ENCODE data around the gene ANKS1A. TPM values are rescaled to one million over a fixed set of nuclear protein-coding genes. Genes with fewer than 3 reads are reported as not detected.
A peak's percentile ranks its signal among the peaks of the same experiment; 100 is the strongest.

ANKS1A gene
- total and polyA plus RNA-seq, 12 donors = 7.1 to 36.3 (median 29.9) TPM

DNA sequence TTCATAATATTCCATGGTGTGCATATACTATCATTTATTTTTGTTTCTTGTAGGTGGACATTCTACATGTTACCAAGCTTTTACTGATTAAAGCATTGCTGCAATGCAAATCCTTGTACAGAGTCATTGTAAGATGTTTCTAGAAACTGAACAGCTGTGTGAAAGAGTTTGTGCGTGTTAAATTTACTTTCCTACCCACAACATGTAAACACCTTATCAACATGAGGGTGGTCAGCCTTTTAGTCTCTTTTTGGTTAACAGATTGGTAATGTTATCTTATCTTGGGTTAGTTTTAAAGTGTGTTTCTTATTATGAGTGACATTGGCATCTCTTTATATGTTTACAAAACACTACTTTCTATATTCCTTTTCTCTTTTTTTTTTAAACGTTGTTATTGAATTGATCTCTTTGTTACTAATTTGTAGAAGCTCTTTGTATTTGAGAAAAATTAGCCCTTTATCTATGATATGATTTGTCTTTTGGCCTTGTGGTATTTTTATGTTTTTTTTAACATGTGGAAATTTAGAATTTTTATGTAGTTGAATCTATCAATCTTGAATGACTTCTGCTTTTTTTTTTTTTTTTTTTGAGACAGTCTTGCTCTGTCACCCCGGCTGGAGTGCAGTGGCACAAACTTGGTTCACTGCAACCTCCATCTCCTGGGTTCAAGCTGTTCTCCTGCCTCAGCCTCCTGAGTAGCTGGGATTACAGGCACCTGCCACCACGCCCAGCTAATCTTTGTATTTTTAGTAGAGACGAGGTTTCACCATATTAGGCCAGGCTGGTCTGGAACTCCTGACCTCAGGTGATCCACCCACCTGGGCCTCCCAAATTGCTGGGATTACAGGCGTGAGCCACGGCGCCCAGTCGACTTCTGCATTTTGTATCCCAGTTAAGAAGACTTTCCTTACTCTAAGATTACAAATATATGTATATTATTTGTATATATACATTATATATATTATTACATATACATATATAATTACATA, 140.0 kb downstream of the ANKS1A start:
- 87 to 91% methylated on average over 9 of the region's 9 CpGs for WGBS, 2 donors
- peaks cover 11 to 88% (median 77%) of the 10 kb centered on the region in 9 donors for H3K4me1 ChIP-seq
- TF ChIP-seq, protein P1, sequence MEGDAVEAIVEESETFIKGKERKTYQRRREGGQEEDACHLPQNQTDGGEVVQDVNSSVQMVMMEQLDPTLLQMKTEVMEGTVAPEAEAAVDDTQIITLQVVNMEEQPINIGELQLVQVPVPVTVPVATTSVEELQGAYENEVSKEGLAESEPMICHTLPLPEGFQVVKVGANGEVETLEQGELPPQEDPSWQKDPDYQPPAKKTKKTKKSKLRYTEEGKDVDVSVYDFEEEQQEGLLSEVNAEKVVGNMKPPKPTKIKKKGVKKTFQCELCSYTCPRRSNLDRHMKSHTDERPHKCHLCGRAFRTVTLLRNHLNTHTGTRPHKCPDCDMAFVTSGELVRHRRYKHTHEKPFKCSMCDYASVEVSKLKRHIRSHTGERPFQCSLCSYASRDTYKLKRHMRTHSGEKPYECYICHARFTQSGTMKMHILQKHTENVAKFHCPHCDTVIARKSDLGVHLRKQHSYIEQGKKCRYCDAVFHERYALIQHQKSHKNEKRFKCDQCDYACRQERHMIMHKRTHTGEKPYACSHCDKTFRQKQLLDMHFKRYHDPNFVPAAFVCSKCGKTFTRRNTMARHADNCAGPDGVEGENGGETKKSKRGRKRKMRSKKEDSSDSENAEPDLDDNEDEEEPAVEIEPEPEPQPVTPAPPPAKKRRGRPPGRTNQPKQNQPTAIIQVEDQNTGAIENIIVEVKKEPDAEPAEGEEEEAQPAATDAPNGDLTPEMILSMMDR (IDR thresholded peaks at IDR 0.05) = no peak
- no peak for ATAC-seq
- intact Hi-C loops (cut with DNase I) = no loop called here
- no peak overlapping the region for H3K4me3 ChIP-seq
- peaks cover 0 to 29% (median 0%) of the 10 kb centered on the region in 9 donors for H3K36me3 ChIP-seq
- no peaks in the 10 kb centered on the region for H3K9me3 ChIP-seq
- DNase-seq = no peak
- H3K27me3 ChIP-seq = no peaks in the 10 kb centered on the region
- H3K27ac ChIP-seq = peak overlapping the region in 9 of 10 donors; percentile 27 to 99 (median 39)

- peak in 1 of 8 donors; percentile 44 for ATAC-seq
- TF ChIP-seq, protein P1 (IDR thresholded peaks at IDR 0.05) = no peak
- Histone ChIP-seq H3K27ac (peak overlapping the region in 9 of 10 donors; percentile 27 to 99 (median 51)), H3K36me3 (peaks cover 0 to 30% (median 0%) of the 10 kb centered on the region in 9 donors), H3K9me3 (no peaks in the 10 kb centered on the region), H3K4me1 (peaks cover 12 to 88% (median 77%) of the 10 kb centered on the region in 9 donors), H3K4me3 (no peak overlapping the region), H3K27me3 (no peaks in the 10 kb centered on the region)
- intact Hi-C loops (cut with DNase I) = no loop called here
- WGBS, 2 donors = 40 to 46% methylated on average over 2 of the region's 2 CpGs
- no peak for DNase-seq
Observed at GRCh38 chr6:35030099-35030498, 141.0 kb downstream of the ANKS1A start.

GRCh38 chr6:35031611-35032529, 142.8 kb downstream of the ANKS1A start:
- WGBS, 2 donors = 89 to 92% methylated on average over 5 of the region's 5 CpGs
- Histone ChIP-seq H3K9me3 (no peaks in the 10 kb centered on the region), H3K36me3 (peaks cover 0 to 30% (median 0%) of the 10 kb centered on the region in 9 donors), H3K27ac (peak overlapping the region in 2 of 10 donors; percentile 3 to 32), H3K4me3 (no peak overlapping the region), H3K27me3 (no peaks in the 10 kb centered on the region), H3K4me1 (peaks cover 12 to 88% (median 77%) of the 10 kb centered on the region in 9 donors)
- TF ChIP-seq, protein P1 (IDR thresholded peaks at IDR 0.05) = no peak
- ATAC-seq = no peak
- intact Hi-C loops (cut with DNase I) = loop anchor here in 1 of 10 donors (2.0 kb wide), 1 partner anchor 15 kb away; no protein-coding TSS in a partner anchor
- DNase-seq = no peak

- TF ChIP-seq, protein P1 (IDR thresholded peaks at IDR 0.05) = no peak
- 90% methylated on average over 6 of the region's 6 CpGs for WGBS, 2 donors
- DNase-seq = no peak
- Histone ChIP-seq H3K36me3 (peaks cover 0 to 28% (median 0%) of the 10 kb centered on the region in 9 donors), H3K4me3 (no peak overlapping the region), H3K4me1 (peaks cover 12 to 84% (median 70%) of the 10 kb centered on the region in 9 donors), H3K9me3 (no peaks in the 10 kb centered on the region), H3K27me3 (no peaks in the 10 kb centered on the region), H3K27ac (peak overlapping the region in 2 of 10 donors; percentile 72 to 75)
- ATAC-seq = no peak
- intact Hi-C loops (cut with DNase I) = loop anchor here in 1 of 10 donors (2.0 kb wide), 1 partner anchor 13 kb away; no protein-coding TSS in a partner anchor
Observed at GRCh38 chr6:35033683-35034082, 144.6 kb downstream of the ANKS1A start.
